Adipocyte (in vitro differentiated cells): ENCODE measurements around the gene MAD1L1.

Experiments
- DNase-seq: peaks from one replicate; pipeline ENCODE4 v3.0.0-alpha.2; 2015; ENCODE audit warnings: low read depth
- H3K27me3 ChIP-seq: replicated peaks from 2 replicates; pipeline ENCODE4 v1.7.0; 2013; ENCODE audit warnings: mild to moderate bottlenecking, low read length, moderate library complexity; ENCODE audit not compliant: control insufficient read depth, insufficient read depth
- H3K36me3 ChIP-seq: 2 replicates; pipeline ENCODE4 v1.7.0; 2013; ENCODE audit warnings: low read length, mild to moderate bottlenecking, moderate library complexity; ENCODE audit not compliant: control insufficient read depth, insufficient read depth, severe bottlenecking
- H3K4me1 ChIP-seq: 2 replicates; pipeline ENCODE4 v1.7.0; 2013; ENCODE audit warnings: mild to moderate bottlenecking, low read length, moderate library complexity; ENCODE audit not compliant: control insufficient read depth, insufficient read depth
- H3K4me3 ChIP-seq: 2 replicates; pipeline ENCODE4 v1.7.0; 2013; ENCODE audit warnings: mild to moderate bottlenecking, low read length, moderate library complexity
- H3K9ac ChIP-seq: 2 replicates; pipeline ENCODE4 v1.7.0; 2013; ENCODE audit warnings: mild to moderate bottlenecking, low read length, moderate library complexity
- H3K9me3 ChIP-seq: 2 replicates; pipeline ENCODE4 v1.7.0; 2013; ENCODE audit warnings: mild to moderate bottlenecking, low read length, moderate library complexity; ENCODE audit not compliant: control insufficient read depth

MAD1L1 gene

GRCh38 chr7:1908823-1909420, 323.8 kb downstream of the MAD1L1 start:
- no peak for DNase-seq

DNA sequence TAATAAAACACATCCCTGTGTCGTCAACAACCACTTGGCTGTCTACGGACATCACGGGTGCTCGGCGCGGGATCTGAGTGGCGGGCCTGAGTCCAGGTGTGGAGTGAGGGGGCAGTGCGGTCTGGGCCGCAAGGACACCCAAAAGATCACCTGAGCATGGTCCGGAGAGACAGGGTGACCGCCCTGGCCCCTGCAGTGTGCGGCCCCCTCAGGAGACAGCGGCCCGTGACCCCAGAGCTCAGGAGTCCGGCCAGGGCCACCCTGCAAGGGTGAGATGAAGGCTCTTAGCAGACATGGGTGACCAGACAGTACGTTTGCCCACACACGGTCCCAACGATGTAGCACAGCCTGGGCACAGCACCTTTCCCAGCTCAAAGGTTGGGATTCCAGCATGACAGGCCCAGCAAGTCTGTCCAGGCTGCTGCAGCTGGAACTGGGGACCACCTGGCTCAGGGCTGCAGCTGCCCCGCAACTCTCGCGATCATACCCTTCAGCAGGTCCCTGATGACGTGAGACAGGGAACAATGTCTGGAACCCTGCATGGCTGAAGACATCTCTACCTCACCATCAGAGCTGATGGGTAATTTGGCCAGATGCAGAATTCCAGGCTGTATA, 324.9 kb downstream of the MAD1L1 start:
- H3K9ac ChIP-seq, result no peak overlapping the region
- no peaks in the 10 kb centered on the region for H3K36me3 ChIP-seq
- DNase-seq, result no peak
- H3K4me1 ChIP-seq, result peaks cover 7% of the 10 kb centered on the region
- H3K4me3 ChIP-seq, result no peak overlapping the region
- no peaks in the 10 kb centered on the region for H3K27me3 ChIP-seq
- H3K9me3 ChIP-seq, result no peaks in the 10 kb centered on the region

More at GRCh38 chr7:1908823-1909420, 323.8 kb downstream of the MAD1L1 start:
- H3K4me1 ChIP-seq, result peaks cover 12% of the 10 kb centered on the region
- H3K4me3 ChIP-seq, result no peak overlapping the region
- no peaks in the 10 kb centered on the region for H3K36me3 ChIP-seq
- no peak overlapping the region for H3K9ac ChIP-seq
- H3K27me3 ChIP-seq, result no peaks in the 10 kb centered on the region
- H3K9me3 ChIP-seq, result no peaks in the 10 kb centered on the region

DNA sequence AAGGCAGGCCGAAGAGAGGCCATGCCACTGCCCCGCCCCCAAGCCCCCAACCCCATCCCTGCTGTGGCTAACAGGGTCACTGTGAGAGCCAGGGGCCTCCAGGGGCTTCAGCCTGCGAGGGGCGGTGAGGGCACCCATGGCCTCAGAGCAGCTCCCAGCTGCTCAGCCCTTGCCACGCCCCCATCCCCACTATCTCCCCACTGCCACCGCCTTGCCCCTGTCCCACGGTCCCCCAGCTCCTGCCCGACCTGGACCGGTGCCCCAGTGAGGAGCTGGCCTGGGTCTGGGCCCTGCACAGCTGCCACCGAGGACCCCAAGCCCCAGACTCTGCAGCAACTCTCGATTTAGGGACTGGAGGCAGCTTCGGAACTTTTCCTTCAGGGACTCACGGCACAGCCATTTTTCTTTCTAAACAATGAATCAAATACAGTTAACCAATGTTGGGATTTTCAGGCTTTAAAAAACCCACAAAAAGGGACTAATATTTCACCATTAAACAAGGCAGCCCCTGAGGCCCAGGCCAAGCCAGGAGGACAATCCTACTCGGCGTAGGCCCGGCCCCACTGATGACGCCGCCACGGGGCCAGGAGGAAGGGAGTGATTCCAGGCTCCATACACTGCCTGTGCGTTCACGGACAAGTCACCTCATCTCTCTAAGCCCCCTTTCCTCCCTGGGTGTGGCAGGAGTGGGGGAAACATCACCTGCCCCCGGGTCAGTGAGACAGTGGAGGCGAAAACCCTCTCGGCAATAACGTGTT, 325.6 kb downstream of the MAD1L1 start:
- Histone ChIP-seq H3K9ac (no peak overlapping the region), H3K4me3 (no peak overlapping the region), H3K27me3 (no peaks in the 10 kb centered on the region), H3K4me1 (no peaks in the 10 kb centered on the region), H3K36me3 (no peaks in the 10 kb centered on the region), H3K9me3 (no peaks in the 10 kb centered on the region)
- DNase-seq, result no peak

- no peak for DNase-seq
- no peaks in the 10 kb centered on the region for H3K27me3 ChIP-seq
- H3K4me1 ChIP-seq, result no peaks in the 10 kb centered on the region
- H3K9ac ChIP-seq, result no peak overlapping the region
- H3K9me3 ChIP-seq, result no peaks in the 10 kb centered on the region
- H3K36me3 ChIP-seq, result no peaks in the 10 kb centered on the region
- no peak overlapping the region for H3K4me3 ChIP-seq
These were observed 326.5 kb downstream of the MAD1L1 start for GRCh38 chr7:1906087-1906830.

DNA sequence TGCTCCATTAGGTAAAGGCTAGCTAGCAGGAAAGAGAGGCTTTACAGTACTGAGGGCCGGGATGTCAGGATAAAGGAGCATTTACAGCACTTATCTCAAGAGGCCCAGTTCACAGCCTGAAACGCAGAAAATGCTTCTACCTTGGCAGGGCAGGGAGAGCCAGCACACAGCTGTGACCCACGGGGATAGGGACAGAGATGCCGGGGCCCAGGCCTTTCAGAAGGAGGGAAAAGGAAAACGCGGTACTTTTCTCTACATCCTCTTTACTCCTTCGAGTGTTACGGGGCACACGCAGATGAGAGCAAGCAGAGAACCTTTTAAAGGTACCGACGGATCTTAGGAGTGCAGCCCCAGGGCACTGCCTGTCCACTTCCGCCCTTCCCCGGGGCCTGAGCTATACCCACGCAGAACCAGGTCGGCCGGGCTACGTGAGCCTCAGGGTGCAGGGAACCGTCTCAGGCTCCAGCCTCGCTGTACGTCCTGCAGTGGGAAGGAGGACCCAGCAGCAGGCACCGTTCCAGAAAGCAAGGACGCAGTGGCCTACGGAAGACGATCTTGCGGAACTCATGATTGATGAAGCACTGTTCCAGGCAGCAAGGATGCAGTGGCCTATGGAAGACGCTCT, 330.4 kb downstream of the MAD1L1 start:
- no peak overlapping the region for H3K4me3 ChIP-seq
- no peaks in the 10 kb centered on the region for H3K36me3 ChIP-seq
- no peaks in the 10 kb centered on the region for H3K27me3 ChIP-seq
- H3K4me1 ChIP-seq, result peaks cover 22% of the 10 kb centered on the region
- H3K9me3 ChIP-seq, result no peaks in the 10 kb centered on the region
- no peak for DNase-seq
- H3K9ac ChIP-seq, result no peak overlapping the region

DNA sequence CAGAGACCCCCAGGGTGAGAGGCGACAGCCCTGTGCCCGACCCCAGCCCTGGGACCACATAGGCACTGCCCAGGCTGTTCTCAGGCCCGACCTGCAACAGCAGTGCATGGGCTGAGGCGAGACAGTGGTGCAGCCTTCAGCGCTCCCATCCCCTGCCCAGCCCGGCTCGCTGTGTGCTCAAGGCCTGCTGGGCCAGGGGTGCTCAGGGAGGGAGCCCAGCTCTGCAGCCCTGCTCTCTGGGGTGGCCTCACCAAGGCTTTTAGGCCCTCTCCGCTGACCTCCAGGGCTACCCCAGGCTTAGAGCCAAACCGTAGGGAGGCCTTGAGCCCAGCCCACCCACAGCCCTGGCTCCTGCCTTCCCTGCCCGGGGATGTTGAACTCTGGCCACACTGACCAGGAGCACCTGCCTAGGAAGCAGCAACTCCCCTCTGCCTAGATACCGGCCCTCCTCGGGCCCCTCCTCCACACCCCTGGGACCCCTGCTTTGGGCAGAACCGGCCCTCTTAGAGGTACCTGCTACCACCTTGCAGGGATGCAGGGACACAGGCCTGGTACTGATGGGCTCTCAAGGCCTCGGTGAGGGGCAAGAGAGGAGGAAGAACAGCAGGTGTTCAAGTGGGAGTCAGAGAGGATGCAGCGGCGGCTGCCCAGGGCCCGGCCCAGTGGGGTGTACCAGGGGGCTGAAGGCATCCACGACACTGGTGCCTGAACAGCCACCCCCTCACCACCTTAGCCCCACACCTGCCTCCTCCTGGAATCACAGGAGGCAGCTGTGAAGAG, 331.1 kb downstream of the MAD1L1 start:
- H3K9ac ChIP-seq, result no peak overlapping the region
- peaks cover 22% of the 10 kb centered on the region for H3K4me1 ChIP-seq
- peaks cover under 1% of the 10 kb centered on the region for H3K36me3 ChIP-seq
- no peak for DNase-seq
- no peak overlapping the region for H3K4me3 ChIP-seq
- H3K27me3 ChIP-seq, result no peaks in the 10 kb centered on the region
- H3K9me3 ChIP-seq, result no peaks in the 10 kb centered on the region

GRCh38 chr7:1900847-1901246, 331.9 kb downstream of the MAD1L1 start:
- peaks cover 25% of the 10 kb centered on the region for H3K4me1 ChIP-seq
- no peaks in the 10 kb centered on the region for H3K27me3 ChIP-seq
- no peak for DNase-seq
- H3K4me3 ChIP-seq, result no peak overlapping the region
- no peaks in the 10 kb centered on the region for H3K9me3 ChIP-seq
- H3K36me3 ChIP-seq, result peaks cover 3% of the 10 kb centered on the region
- H3K9ac ChIP-seq, result no peak overlapping the region

- no peak overlapping the region for H3K4me3 ChIP-seq
- no peak for DNase-seq
- H3K4me1 ChIP-seq, result peaks cover 31% of the 10 kb centered on the region
- H3K36me3 ChIP-seq, result peaks cover 3% of the 10 kb centered on the region
- H3K9me3 ChIP-seq, result no peaks in the 10 kb centered on the region
- no peak overlapping the region for H3K9ac ChIP-seq
- H3K27me3 ChIP-seq, result no peaks in the 10 kb centered on the region
These were observed 332.6 kb downstream of the MAD1L1 start for GRCh38 chr7:1899951-1900762.

DNA sequence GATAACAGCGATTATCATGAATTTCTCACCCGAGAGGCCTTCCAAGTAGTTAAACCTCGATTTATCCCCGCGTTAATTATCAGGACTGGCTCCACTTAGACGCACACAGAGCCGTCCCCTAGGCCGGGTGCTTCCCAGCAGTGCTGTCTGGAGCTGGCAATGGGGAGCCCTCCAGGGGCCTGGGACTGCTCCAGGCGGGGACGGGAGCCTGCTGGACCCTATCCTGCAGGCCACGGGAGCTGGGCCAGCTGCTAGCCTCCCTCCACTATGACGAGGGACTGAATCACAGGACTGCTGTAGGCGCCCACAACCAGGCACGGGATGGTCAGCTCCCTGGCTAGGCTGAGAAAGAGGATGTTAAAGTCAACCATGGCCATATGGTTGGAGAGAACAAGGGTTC, 333.5 kb downstream of the MAD1L1 start:
- peak; percentile 65 for DNase-seq
- Histone ChIP-seq H3K9ac (peak overlapping the region; percentile 8), H3K36me3 (peaks cover 3% of the 10 kb centered on the region), H3K27me3 (no peaks in the 10 kb centered on the region), H3K9me3 (no peaks in the 10 kb centered on the region), H3K4me3 (no peak overlapping the region), H3K4me1 (peaks cover 32% of the 10 kb centered on the region)
